ENCODE results near the gene TOM1L2. TPM values are rescaled to one million over a fixed set of nuclear protein-coding genes. Genes with fewer than 3 reads are reported as not detected.
A peak's percentile ranks its signal among the peaks of the same experiment; 100 is the strongest.

Gene TOM1L2
- total RNA-seq, 4 donors from 2014 or later: 55.5 to 118 (median 73.3) TPM

GRCh38 chr17:17902376-17902775 lies 69.8 kb downstream of the TOM1L2 start:
- Histone ChIP-seq H3K36me3 (peaks cover 9 to 81% (median 13%) of the 10 kb centered on the region in 3 donors), H3K27ac (no peak overlapping the region), H3K4me1 (peaks cover 11 to 46% (median 23%) of the 10 kb centered on the region in 3 donors), H3K4me3 (no peak overlapping the region), H3K27me3 (no peaks in the 10 kb centered on the region), H3K9me3 (no peaks in the 10 kb centered on the region)
- no peak for DNase-seq
- intact Hi-C loops (cut with DNase I): no loop called here
- 70 to 90% methylated on average over 1 to 2 of the region's 3 CpGs for WGBS, 2 donors
- no peak for TF ChIP-seq CTCF (IDR thresholded peaks at IDR 0.05)
- TF ChIP-seq POLR2A (IDR thresholded peaks at IDR 0.05): no peak

GRCh38 chr17:17900615-17901520 lies 71.3 kb downstream of the TOM1L2 start:
- Histone ChIP-seq H3K27me3 (no peaks in the 10 kb centered on the region), H3K36me3 (peaks cover 9 to 81% (median 21%) of the 10 kb centered on the region in 3 donors), H3K27ac (peak overlapping the region; percentile 35 to 83 (median 71)), H3K4me3 (no peak overlapping the region), H3K4me1 (peaks cover 11 to 37% (median 23%) of the 10 kb centered on the region in 3 donors), H3K9me3 (no peaks in the 10 kb centered on the region)
- intact Hi-C loops (cut with DNase I): no loop called here
- DNase-seq: no peak
- TF ChIP-seq CTCF (IDR thresholded peaks at IDR 0.05) (no peak), POLR2A (IDR thresholded peaks at IDR 0.05) (no peak)
- 9 to 27% methylated on average over 6 to 7 of the region's 7 CpGs for WGBS, 2 donors

GRCh38 chr17:17899486-17899885 lies 72.7 kb downstream of the TOM1L2 start:
- Histone ChIP-seq H3K27me3 (no peaks in the 10 kb centered on the region), H3K4me3 (no peak overlapping the region), H3K4me1 (peaks cover 11 to 37% (median 23%) of the 10 kb centered on the region in 3 donors), H3K36me3 (peaks cover 17 to 81% (median 20%) of the 10 kb centered on the region in 3 donors), H3K9me3 (no peaks in the 10 kb centered on the region), H3K27ac (no peak overlapping the region)
- no peak for TF ChIP-seq POLR2A (IDR thresholded peaks at IDR 0.05)
- TF ChIP-seq CTCF (IDR thresholded peaks at IDR 0.05): no peak
- DNase-seq: no peak
- 68 to 77% methylated on average over 3 of the region's 3 CpGs for WGBS, 2 donors
- intact Hi-C loops (cut with DNase I): loop anchor here (10.0 kb wide), 1 partner anchor 115 kb away; no protein-coding TSS in a partner anchor

- Histone ChIP-seq H3K4me1 (peaks cover 11 to 37% (median 23%) of the 10 kb centered on the region in 3 donors), H3K36me3 (peaks cover 17 to 86% (median 20%) of the 10 kb centered on the region in 3 donors), H3K4me3 (no peak overlapping the region), H3K27me3 (no peaks in the 10 kb centered on the region), H3K9me3 (no peaks in the 10 kb centered on the region), H3K27ac (no peak overlapping the region)
- TF ChIP-seq POLR2A (IDR thresholded peaks at IDR 0.05) (no peak), CTCF (IDR thresholded peaks at IDR 0.05) (no peak)
- 87 to 100% methylated on average over 2 of the region's 2 CpGs for WGBS, 2 donors
- no peak for DNase-seq
- intact Hi-C loops (cut with DNase I): loop anchor here (10.0 kb wide), 1 partner anchor 116 kb away; no protein-coding TSS in a partner anchor
Observed at GRCh38 chr17:17898673-17899072, 73.5 kb downstream of the TOM1L2 start.

- Histone ChIP-seq H3K9me3 (no peaks in the 10 kb centered on the region), H3K4me1 (peaks cover 11 to 32% (median 23%) of the 10 kb centered on the region in 3 donors), H3K27me3 (no peaks in the 10 kb centered on the region), H3K27ac (no peak overlapping the region), H3K36me3 (peaks cover 17 to 89% (median 20%) of the 10 kb centered on the region in 3 donors), H3K4me3 (no peak overlapping the region)
- no peak for DNase-seq
- intact Hi-C loops (cut with DNase I): loop anchor here (10.0 kb wide), 1 partner anchor 117 kb away; no protein-coding TSS in a partner anchor
- TF ChIP-seq CTCF (IDR thresholded peaks at IDR 0.05) (no peak), POLR2A (IDR thresholded peaks at IDR 0.05) (no peak)
- WGBS, 2 donors: 62 to 88% methylated on average over 2 of the region's 2 CpGs
Observed at GRCh38 chr17:17897442-17897841, 74.8 kb downstream of the TOM1L2 start.
